Adrenal gland (tissue), 5 donors: ENCODE data around the gene USP6NL.

Experiments
- POLR2A ChIP-seq, 2 donors: fragments of 450-650 bp; IDR thresholded peaks; one replicate each; pipeline ENCODE4 v1.6.1; 2017; ENCODE audit warnings: antibody characterized with exemption in 2 of 2, mild to moderate bottlenecking in 2 of 2, moderate library complexity in 1 of 2
- TF ChIP-seq, protein P1 (sequence below), 6 experiments: fragments of 450-650 bp in 4 of 6; fragments of 200-600 bp in 2 of 6; sonication (generic) in 1 of 6; IDR thresholded peaks; 1 replicate in 5 of 6; 2 replicates in 1 of 6; pipeline versions ENCODE4 v1.5.1 to v1.8.0; 2016 to 2021; ENCODE audit warnings: antibody characterized with exemption in 6 of 6, mild to moderate bottlenecking in 2 of 6, moderate library complexity in 1 of 6
- donor health status: DM: no; HTN: no; CAD: no.

DNA sequence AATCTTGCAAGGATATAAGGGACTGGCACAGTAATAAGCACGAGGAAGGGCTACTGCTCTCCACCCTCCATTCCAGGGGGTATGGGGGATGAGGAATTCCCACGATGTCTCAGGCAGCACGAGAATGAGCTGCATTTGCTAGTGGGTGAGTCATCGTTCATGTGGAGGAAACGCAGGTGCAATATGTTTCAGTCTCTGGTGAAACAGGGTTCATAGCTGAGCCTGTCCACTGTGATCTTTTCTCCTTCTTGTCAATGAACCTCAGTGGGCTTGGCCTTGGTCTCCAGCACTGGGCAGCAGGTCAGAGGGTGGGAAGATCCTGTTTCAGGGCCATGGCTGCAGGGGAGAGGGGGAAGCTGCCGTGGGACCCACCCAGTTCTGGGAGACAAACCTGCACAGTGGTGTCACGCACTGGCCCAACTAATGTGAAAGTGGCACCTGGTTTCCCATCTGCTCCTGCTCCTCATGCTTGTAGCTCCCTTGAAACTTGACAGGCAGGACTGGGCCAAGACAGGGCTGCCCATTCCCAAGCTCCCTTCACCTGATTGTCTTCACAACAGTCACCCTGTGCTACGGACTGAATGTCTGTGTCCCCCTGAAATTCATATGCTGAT, 181.9 kb downstream of the USP6NL start:
- no peak for TF ChIP-seq POLR2A (IDR thresholded peaks at IDR 0.05)
- TF ChIP-seq, protein P1, sequence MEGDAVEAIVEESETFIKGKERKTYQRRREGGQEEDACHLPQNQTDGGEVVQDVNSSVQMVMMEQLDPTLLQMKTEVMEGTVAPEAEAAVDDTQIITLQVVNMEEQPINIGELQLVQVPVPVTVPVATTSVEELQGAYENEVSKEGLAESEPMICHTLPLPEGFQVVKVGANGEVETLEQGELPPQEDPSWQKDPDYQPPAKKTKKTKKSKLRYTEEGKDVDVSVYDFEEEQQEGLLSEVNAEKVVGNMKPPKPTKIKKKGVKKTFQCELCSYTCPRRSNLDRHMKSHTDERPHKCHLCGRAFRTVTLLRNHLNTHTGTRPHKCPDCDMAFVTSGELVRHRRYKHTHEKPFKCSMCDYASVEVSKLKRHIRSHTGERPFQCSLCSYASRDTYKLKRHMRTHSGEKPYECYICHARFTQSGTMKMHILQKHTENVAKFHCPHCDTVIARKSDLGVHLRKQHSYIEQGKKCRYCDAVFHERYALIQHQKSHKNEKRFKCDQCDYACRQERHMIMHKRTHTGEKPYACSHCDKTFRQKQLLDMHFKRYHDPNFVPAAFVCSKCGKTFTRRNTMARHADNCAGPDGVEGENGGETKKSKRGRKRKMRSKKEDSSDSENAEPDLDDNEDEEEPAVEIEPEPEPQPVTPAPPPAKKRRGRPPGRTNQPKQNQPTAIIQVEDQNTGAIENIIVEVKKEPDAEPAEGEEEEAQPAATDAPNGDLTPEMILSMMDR (IDR thresholded peaks at IDR 0.05), result no peak
